Transverse colon (tissue), 4 donors: ENCODE measurements around the gene SORCS3.

Experiments
- POLR2A ChIP-seq: fragments of 450-650 bp; IDR thresholded peaks from one replicate; pipeline ENCODE4 v1.6.1; 2016; ENCODE audit warnings: antibody characterized with exemption, mild to moderate bottlenecking, moderate library complexity
- POLR2AphosphoS5 ChIP-seq, 3 donors: sonication (generic); formaldehyde crosslinking; IDR thresholded peaks; one replicate each; pipeline ENCODE4 v1.6.1; 2016; ENCODE audit warnings: antibody characterized with exemption in 3 of 3
- TF ChIP-seq, protein P1 (sequence below), 5 experiments: fragments of 200-600 bp in 3 of 5; fragments of 450-650 bp in 2 of 5; sonication (generic) in 3 of 5; IDR thresholded peaks; 1 replicate in 2 of 5; 2 replicates in 3 of 5; pipeline ENCODE4 v1.5.1; 2016 to 2017; ENCODE audit warnings: antibody characterized with exemption in 5 of 5, inconsistent platforms in 3 of 5, mild to moderate bottlenecking in 2 of 5, moderate library complexity in 1 of 5

DNA sequence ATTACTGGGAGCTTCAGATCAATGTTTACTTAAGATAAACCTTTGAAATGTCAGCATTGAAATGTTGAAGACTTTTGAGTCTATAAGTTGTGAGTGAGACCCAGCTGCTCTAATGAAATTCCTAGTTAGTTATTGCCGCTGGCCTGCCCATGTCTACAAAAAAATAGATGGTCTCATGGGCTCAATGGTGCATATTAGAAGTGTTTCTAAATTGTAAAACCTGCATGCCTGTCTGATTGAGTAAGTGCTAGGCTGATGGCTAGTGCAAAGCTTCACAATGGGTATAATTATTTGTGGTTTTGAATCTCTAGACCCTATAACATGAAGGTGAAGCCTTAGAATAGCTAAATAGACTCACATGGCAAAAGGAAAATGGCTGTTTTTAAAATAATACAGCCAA is 234.5 kb downstream of the SORCS3 start:
- TF ChIP-seq, protein P1, sequence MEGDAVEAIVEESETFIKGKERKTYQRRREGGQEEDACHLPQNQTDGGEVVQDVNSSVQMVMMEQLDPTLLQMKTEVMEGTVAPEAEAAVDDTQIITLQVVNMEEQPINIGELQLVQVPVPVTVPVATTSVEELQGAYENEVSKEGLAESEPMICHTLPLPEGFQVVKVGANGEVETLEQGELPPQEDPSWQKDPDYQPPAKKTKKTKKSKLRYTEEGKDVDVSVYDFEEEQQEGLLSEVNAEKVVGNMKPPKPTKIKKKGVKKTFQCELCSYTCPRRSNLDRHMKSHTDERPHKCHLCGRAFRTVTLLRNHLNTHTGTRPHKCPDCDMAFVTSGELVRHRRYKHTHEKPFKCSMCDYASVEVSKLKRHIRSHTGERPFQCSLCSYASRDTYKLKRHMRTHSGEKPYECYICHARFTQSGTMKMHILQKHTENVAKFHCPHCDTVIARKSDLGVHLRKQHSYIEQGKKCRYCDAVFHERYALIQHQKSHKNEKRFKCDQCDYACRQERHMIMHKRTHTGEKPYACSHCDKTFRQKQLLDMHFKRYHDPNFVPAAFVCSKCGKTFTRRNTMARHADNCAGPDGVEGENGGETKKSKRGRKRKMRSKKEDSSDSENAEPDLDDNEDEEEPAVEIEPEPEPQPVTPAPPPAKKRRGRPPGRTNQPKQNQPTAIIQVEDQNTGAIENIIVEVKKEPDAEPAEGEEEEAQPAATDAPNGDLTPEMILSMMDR (IDR thresholded peaks at IDR 0.05), result no peak
- TF ChIP-seq POLR2A, result no peak
- TF ChIP-seq POLR2AphosphoS5 (IDR thresholded peaks at IDR 0.05), result no peak
